ENCODE measurements around the gene INA.
A peak's percentile ranks its signal among the peaks of the same experiment; 100 is the strongest.
"Not testable (repeated sequence)": the region's sequence is repeated elsewhere in the genome, so short reads cannot be mapped to it uniquely, and the experiment has no call there.

INA gene

DNA sequence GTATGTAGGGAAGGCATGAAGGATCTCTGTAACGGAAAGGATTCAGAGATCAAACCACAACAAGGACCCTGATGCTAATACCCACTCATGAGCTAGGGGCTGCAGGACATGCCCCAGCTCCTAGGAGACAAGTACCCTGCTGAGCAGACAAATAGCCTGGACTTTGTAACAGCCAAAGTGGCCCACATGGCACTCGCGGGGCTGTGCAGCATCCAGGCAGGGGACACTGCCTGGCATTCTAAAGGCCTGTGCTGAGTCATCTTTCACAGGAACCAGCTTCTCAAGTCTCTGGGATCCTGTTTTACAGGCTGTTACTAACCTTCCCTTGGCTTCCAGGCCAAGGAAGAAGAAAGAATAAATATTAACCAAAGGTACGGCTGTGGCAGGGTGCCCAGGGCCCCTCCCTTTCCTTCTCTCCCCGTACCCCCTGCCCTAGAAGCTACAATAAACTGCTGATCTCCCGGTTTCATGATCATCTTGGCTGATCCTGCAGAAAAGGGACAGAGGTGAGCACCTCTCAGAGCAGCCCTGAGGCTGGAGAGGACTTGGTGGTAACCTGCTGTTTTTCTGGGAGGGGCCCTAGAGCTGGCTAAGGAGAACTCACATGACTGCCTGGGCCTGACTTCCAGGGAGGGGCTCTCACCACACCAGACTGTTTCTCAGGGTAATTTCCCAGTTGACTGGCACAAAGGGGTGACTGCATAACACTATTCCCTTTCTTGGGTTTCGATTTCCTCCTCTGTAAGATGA, 35.5 kb upstream of the INA start:
- no peak for TF ChIP-seq CREB1 (IDR thresholded peaks at IDR 0.05; ENCODE audit: low read depth)
- peak; percentile 78 for TF ChIP-seq TEAD4 (IDR thresholded peaks at IDR 0.05)
- TF ChIP-seq ZBTB7A (IDR thresholded peaks at IDR 0.05; ENCODE audit: low read depth) = no peak
- TF ChIP-seq RAD21 (IDR thresholded peaks at IDR 0.05; ENCODE audit: low read depth) = peak; percentile 10; the same call in 1 of the 2 replicates
- TF ChIP-seq EGR1 (IDR thresholded peaks at IDR 0.05) = no peak
- TF ChIP-seq TCF12 (IDR thresholded peaks at IDR 0.05; ENCODE audit: low read depth) = peak; percentile 87
- TF ChIP-seq, protein P1, sequence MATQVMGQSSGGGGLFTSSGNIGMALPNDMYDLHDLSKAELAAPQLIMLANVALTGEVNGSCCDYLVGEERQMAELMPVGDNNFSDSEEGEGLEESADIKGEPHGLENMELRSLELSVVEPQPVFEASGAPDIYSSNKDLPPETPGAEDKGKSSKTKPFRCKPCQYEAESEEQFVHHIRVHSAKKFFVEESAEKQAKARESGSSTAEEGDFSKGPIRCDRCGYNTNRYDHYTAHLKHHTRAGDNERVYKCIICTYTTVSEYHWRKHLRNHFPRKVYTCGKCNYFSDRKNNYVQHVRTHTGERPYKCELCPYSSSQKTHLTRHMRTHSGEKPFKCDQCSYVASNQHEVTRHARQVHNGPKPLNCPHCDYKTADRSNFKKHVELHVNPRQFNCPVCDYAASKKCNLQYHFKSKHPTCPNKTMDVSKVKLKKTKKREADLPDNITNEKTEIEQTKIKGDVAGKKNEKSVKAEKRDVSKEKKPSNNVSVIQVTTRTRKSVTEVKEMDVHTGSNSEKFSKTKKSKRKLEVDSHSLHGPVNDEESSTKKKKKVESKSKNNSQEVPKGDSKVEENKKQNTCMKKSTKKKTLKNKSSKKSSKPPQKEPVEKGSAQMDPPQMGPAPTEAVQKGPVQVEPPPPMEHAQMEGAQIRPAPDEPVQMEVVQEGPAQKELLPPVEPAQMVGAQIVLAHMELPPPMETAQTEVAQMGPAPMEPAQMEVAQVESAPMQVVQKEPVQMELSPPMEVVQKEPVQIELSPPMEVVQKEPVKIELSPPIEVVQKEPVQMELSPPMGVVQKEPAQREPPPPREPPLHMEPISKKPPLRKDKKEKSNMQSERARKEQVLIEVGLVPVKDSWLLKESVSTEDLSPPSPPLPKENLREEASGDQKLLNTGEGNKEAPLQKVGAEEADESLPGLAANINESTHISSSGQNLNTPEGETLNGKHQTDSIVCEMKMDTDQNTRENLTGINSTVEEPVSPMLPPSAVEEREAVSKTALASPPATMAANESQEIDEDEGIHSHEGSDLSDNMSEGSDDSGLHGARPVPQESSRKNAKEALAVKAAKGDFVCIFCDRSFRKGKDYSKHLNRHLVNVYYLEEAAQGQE (IDR thresholded peaks at IDR 0.05; ENCODE audit: low read depth) = no peak
- TF ChIP-seq NFIC (IDR thresholded peaks at IDR 0.05) = peak; percentile 90
- peak; percentile 28 for TF ChIP-seq TAF1 (IDR thresholded peaks at IDR 0.05; ENCODE audit: low read depth)
- TF ChIP-seq YY1 (IDR thresholded peaks at IDR 0.05; ENCODE audit: low read depth) = no peak
- TF ChIP-seq, protein P2, sequence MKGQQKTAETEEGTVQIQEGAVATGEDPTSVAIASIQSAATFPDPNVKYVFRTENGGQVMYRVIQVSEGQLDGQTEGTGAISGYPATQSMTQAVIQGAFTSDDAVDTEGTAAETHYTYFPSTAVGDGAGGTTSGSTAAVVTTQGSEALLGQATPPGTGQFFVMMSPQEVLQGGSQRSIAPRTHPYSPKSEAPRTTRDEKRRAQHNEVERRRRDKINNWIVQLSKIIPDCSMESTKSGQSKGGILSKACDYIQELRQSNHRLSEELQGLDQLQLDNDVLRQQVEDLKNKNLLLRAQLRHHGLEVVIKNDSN (IDR thresholded peaks at IDR 0.05) = peak; percentile 64; the same call in 1 of the 2 replicates
- TF ChIP-seq, protein P3, sequence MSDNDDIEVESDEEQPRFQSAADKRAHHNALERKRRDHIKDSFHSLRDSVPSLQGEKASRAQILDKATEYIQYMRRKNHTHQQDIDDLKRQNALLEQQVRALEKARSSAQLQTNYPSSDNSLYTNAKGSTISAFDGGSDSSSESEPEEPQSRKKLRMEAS (IDR thresholded peaks at IDR 0.05) = peak; percentile 72
- TF ChIP-seq CEBPB (IDR thresholded peaks at IDR 0.05) = no peak
- 0 out of 2 replicates have a peak, but pooled peaks have one; percentile 59 for TF ChIP-seq FOXM1 (IDR thresholded peaks at IDR 0.05; ENCODE audit: borderline replicate concordance, low read depth)
- peak; percentile 85 for TF ChIP-seq EP300 (IDR thresholded peaks at IDR 0.05; ENCODE audit: borderline replicate concordance)

DNA sequence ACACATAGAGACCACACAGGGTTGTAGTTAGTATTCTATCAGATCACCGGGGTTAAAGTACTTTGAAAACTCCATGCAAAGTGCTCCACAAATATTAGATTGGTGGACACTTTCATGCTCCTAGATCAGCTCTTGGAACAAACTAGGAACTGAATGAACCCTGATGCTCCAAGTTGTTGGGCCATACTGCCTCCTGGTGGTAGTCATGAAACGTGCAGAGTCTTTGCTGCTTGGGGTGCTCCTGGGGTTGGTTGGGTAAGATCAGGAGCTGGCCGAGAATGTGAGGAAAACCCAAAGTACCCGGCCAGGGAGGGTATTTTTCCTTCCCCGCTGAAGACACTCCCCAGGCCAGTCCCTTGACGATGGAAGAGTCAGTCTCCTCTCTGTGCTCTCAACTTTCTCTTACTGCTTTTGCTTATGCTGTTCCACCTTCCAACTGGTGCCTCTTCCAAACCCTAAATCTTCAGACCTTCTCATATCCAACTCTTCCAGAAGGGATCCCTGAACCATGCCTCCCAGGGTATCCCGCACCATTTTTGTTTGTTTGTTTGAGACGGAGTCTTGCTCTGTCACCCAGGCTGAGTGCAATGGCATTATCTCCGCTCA, 32.2 kb upstream of the INA start:
- TF ChIP-seq TAF1 (IDR thresholded peaks at IDR 0.05; ENCODE audit: low read depth) (no peak), RAD21 (IDR thresholded peaks at IDR 0.05; ENCODE audit: low read depth) (peak; percentile 99), CEBPB (IDR thresholded peaks at IDR 0.05) (no peak), EP300 (IDR thresholded peaks at IDR 0.05; ENCODE audit: borderline replicate concordance) (no peak; the same call in 1 of the 2 replicates), NFIC (IDR thresholded peaks at IDR 0.05) (no peak), ZBTB7A (IDR thresholded peaks at IDR 0.05; ENCODE audit: low read depth) (no peak), EGR1 (IDR thresholded peaks at IDR 0.05) (no peak), TEAD4 (IDR thresholded peaks at IDR 0.05) (peak; percentile 45)
- TF ChIP-seq, protein P1 (IDR thresholded peaks at IDR 0.05; ENCODE audit: low read depth) = no peak

DNA sequence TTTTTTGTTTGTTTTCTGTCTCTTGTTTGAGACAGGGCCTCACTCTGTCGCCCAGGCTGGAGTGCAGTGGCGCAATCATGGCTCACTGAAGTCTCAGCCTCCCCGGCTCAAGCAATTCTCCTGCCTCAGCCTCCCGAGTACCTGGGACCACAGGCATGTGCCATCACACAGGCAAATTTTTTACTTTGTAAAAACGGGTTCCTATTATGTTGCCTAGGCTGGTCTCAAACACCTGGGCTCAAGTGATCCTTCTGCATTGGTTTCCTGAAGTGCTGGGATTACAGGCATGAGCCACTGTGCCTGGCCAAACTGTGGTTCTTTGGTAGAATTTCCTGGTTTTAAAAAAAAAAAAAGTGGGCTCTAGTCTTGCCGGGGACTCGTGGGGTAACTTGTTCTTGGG, 31.4 kb upstream of the INA start, which contains the start of gene RPEL1:
RPEL1 (plus strand) TSS at position 301 of the 400 bp plus-strand sequence. CDS start 110 bp downstream, outside the sequence.
- TF ChIP-seq, protein P3 (IDR thresholded peaks at IDR 0.05) = not testable (repeated sequence)
- TF ChIP-seq, protein P2 (IDR thresholded peaks at IDR 0.05) = not testable (repeated sequence)
- not testable (repeated sequence) for TF ChIP-seq EP300 (IDR thresholded peaks at IDR 0.05; ENCODE audit: borderline replicate concordance)

DNA sequence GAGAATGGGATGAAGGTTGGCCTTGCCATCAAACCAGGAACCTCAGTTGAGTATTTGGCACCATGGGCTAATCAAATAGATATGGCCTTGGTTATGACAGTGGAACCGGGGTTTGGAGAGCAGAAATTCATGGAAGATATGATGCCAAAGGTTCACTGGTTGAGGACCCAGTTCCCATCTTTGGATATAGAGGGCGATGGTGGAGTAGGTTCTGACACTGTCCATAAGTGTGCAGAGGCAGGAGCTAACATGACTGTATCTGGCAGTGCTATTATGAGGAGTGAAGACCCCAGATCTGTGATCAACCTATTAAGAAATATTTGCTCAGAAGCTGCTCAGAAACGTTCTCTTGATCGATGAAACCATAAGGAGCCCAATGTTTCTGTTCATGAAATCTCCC, 30.6 kb upstream of the INA start:
- TF ChIP-seq, protein P2 (IDR thresholded peaks at IDR 0.05) = no peak
- TF ChIP-seq EGR1 (IDR thresholded peaks at IDR 0.05) = no peak
- no peak for TF ChIP-seq TAF1 (IDR thresholded peaks at IDR 0.05; ENCODE audit: low read depth)
- TF ChIP-seq CEBPB (IDR thresholded peaks at IDR 0.05) = no peak
- TF ChIP-seq RAD21 (IDR thresholded peaks at IDR 0.05; ENCODE audit: low read depth) = peak; percentile 33; the same call in 1 of the 2 replicates

DNA sequence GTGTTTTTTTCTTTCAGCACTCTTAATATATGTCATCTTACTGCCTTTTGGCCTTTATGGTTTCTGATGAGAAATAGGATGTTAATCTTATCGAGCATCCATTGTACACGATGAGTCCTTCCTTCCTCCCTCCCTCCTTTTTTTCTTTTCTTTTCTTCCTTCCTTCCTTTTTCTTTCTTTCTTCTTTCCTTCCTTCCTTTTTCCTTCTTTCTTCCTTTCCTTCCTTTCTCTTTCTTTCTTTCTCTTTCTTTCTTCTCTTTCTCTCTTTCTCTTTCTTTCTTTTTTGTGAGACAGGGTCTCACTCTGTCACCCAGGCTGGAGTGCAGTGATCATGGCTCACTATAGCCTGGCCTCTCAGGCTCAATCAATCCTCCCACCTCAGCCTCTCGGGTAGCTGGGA, 22.8 kb upstream of the INA start:
- TF ChIP-seq TCF12 (IDR thresholded peaks at IDR 0.05; ENCODE audit: low read depth) (no peak), FOXM1 (IDR thresholded peaks at IDR 0.05; ENCODE audit: borderline replicate concordance, low read depth) (no peak), TEAD4 (IDR thresholded peaks at IDR 0.05) (no peak), TAF1 (IDR thresholded peaks at IDR 0.05; ENCODE audit: low read depth) (no peak)
- TF ChIP-seq, protein P1 (IDR thresholded peaks at IDR 0.05; ENCODE audit: low read depth) = no peak

All from Ishikawa (cell line).